ENCODE measurements around the gene HID1. TPM values are rescaled to one million over a fixed set of nuclear protein-coding genes. Genes with fewer than 3 reads are reported as not detected.
"Not testable (repeated sequence)": the region's sequence is repeated elsewhere in the genome, so short reads cannot be mapped to it uniquely, and the experiment has no call there.

Gene HID1
- total RNA-seq, 1 experiment from 2014 or later: 2.1 TPM

GRCh38 chr17:74975943-74976342 is 3.4 kb upstream of the HID1 start:
- no peak for DNase-seq (ENCODE audit: low spot score)
- in situ Hi-C loops (cut with HindIII; ENCODE audit: low sequenced_read_pairs): no loop called here

DNA sequence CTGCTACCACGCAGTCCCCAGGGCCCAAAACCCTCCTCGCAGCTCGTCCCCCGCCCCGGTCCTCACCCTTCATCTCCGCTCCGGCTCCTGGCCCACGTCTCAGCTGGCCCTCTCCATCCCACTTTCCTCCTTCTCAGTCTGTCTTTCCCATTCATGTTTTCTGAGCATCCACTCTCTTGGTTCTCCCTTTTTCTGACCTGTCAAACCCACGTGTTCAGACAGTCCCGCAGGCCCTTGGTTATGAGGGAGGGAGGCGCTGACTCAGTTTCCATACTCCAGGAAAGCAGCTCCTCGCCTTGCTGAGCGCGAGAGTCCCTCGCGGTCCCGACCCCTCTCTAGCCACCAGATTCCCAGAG is 392 bp upstream of the HID1 start:
- DNase-seq (ENCODE audit: low spot score): no peak
- in situ Hi-C loops (cut with HindIII; ENCODE audit: low sequenced_read_pairs): no loop called here

- DNase-seq (ENCODE audit: low spot score): no peak
- in situ Hi-C loops (cut with HindIII; ENCODE audit: low sequenced_read_pairs): no loop called here
Observed at GRCh38 chr17:74971842-74972106, 785 bp downstream of the HID1 start.

DNA sequence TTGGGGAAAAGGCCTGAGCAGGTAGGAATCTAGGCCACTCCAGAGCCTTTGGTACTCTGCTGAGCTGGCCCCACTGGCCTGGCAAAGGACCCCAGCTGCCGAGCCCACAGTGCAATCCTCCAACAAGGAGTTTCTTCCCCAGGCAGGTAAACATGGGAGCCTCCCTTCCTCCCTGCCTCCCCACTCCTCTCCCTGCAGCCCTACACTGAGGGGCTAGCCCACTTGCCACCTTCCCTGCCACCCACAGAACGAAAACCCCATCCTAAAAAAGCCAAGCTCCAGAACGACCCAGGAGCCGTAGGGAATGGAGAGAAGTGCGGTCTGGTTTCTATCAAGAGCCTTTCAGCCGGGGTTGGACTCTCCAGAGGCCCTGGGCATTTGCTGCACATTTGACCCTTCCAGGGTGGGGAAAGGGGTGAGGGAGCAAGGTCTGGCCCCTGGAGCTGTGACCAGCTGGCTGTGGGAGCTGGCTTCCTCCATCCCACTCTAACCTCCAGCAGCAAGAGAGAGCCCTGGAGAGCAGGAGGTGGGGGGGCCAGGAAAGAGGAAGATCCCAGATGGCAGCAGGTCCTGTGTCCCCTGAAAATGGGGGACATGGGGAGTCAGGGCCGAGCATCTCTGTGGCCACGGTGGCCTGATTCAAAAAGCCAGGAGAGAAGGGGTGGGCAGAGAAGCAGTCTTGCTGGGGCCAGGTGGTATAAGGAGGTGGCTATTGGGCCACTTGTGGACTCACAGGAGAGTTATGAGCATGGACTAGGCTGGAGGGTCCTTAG is 1.3 kb downstream of the HID1 start:
- in situ Hi-C loops (cut with HindIII; ENCODE audit: low sequenced_read_pairs): no loop called here
- DNase-seq (ENCODE audit: low spot score): peak; percentile 43

- DNase-seq (ENCODE audit: low spot score): no peak
- in situ Hi-C loops (cut with HindIII; ENCODE audit: low sequenced_read_pairs): no loop called here
Observed at GRCh38 chr17:74970395-74970794, 2.2 kb downstream of the HID1 start.

DNA sequence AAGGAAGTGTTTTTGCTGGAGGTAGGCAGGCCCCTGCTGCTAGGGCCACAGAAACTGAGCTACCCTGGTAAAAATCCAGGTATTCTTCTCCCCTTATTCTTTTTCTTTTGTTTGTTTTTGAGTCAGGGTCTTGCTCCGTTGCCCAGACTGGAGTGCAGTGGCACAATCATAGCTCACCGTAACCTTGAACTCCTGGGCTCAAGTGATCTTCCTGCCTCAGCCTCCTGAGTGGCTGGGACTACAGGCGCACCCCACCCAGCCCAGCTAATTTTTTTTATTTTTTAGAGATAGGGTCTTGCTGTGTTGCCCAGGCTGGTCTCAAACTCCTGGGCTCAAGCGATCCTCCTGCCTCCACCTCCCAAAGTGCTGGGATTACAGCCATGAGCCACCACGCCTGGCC is 3.1 kb downstream of the HID1 start:
- DNase-seq (ENCODE audit: low spot score); in situ Hi-C loops (cut with HindIII; ENCODE audit: low sequenced_read_pairs): not testable (repeated sequence)

DNA sequence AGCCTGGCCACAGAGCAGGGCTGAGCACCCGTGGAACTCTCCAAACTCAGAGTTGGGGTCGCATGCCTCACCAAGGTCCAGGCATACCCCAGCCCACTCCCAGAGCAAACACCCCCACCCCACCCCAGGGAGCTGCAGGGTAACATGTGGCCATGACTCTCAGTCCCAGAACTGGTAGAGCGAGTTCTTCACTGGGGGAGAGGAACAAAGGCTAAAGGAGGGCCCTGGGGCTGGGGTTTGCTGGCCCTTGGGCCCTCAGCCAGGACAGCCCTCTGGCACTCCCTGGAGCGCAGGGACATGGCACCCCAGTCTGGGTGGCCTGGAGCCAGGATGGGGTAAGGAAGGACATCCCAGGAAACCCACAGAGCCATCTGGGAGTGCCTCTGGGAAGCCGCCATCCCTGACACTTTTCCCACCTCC is 4.2 kb downstream of the HID1 start:
- no peak for DNase-seq (ENCODE audit: low spot score)
- in situ Hi-C loops (cut with HindIII; ENCODE audit: low sequenced_read_pairs): no loop called here

DNA sequence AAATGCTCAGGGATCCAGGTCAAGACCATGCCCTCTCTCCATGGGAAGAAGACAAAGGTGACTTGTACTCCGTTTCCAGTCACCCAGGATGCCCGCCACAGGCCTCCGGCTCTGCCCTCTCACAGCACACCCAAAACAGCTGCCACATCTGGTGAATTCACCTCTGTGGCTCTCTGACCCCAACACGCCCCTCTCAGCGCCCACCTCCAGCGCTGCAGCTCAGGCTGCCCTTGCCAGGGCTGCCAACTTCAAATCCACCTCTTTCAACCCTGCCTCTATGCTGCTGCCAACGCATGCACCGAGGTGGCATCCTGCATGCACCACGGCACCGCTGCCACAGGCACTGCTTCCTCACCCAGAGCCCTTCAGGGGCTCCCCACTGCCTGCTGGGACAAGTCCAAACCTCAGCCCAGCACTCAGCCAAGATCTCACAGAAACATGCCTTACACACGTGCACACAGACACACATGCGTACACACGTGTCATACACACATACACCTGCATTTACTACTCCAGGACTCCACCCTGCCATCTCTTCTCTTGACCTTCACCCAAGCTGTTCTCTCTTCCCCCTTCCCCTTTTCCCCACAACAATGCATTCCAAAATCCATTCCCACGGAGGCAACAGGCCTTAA is 7.5 kb downstream of the HID1 start:
- in situ Hi-C loops (cut with HindIII; ENCODE audit: low sequenced_read_pairs): no loop called here
- DNase-seq (ENCODE audit: low spot score): no peak

DNA sequence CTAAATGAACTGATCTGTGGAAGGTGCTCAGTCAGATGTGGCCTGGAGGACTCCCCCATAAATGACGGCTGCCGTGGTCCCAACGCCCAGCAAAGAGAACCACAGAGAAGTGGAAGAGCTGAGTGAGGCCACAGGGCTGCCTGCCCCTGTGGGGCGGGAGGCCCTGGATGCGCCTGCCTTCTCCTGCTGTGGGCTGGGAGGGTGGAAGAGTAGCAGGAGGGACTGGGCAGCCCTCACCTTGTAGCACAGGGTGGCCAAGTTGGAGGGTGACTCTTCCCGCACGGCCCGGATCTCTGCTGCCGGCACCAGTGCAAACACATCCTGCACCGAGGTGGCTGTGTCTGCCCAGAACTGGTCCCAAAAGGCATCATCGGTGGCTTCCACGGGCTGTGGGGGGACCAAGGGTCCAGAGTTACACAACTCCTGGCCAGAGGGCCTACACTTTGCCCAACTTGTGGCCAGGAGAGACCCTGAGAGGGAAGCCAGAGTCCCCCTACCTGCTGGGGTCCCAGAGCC is 8.3 kb downstream of the HID1 start:
- DNase-seq (ENCODE audit: low spot score): peak; percentile 24
- in situ Hi-C loops (cut with HindIII; ENCODE audit: low sequenced_read_pairs): no loop called here

DNA sequence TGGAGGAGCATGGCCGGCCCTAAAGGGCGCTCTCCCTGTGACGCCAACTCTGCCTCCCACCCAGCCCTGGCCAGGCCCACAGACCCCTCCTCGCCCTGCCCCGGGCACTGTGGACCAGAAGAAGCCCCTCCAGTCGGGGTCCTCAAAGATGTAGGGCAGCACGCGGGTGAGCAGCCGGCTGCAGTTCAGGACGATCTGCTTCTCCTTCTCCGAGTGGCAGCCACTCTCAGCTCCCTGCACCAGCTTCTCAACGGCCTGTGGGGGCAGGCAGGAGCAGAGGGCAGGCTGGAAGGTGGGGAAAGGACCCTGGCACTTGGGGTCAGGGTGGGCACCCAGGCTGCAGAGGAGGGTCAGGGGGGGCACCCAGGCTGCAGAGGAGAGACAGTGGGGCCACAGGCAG is 8.9 kb downstream of the HID1 start:
- DNase-seq (ENCODE audit: low spot score): peak; percentile 35
- in situ Hi-C loops (cut with HindIII; ENCODE audit: low sequenced_read_pairs): no loop called here

GRCh38 chr17:74962622-74963394 is 9.8 kb downstream of the HID1 start:
- DNase-seq (ENCODE audit: low spot score): no peak
- in situ Hi-C loops (cut with HindIII; ENCODE audit: low sequenced_read_pairs): no loop called here

GRCh38 chr17:74961657-74962350 is 10.8 kb downstream of the HID1 start:
- in situ Hi-C loops (cut with HindIII; ENCODE audit: low sequenced_read_pairs): no loop called here

GRCh38 chr17:74960570-74961342 is 11.8 kb downstream of the HID1 start:
- peak; percentile 51 for DNase-seq (ENCODE audit: low spot score)

More at GRCh38 chr17:74961657-74962350, 10.8 kb downstream of the HID1 start:
- peak; percentile 95 for DNase-seq (ENCODE audit: low spot score)

GRCh38 chr17:74959826-74960515 is 12.6 kb downstream of the HID1 start:
- in situ Hi-C loops (cut with HindIII; ENCODE audit: low sequenced_read_pairs): loop anchor here (10.0 kb wide), 1 partner anchor 155 kb away; no protein-coding TSS in a partner anchor
- peak; percentile 31 for DNase-seq (ENCODE audit: low spot score)

More at GRCh38 chr17:74960570-74961342, 11.8 kb downstream of the HID1 start:
- in situ Hi-C loops (cut with HindIII; ENCODE audit: low sequenced_read_pairs): no loop called here

GRCh38 chr17:74957935-74958740 is 14.4 kb downstream of the HID1 start:
- DNase-seq (ENCODE audit: low spot score): peak; percentile 67
- in situ Hi-C loops (cut with HindIII; ENCODE audit: low sequenced_read_pairs): loop anchor here (10.0 kb wide), 1 partner anchor 153 kb away; no protein-coding TSS in a partner anchor

GRCh38 chr17:74956093-74956492 is 16.5 kb downstream of the HID1 start:
- DNase-seq (ENCODE audit: low spot score): no peak
- in situ Hi-C loops (cut with HindIII; ENCODE audit: low sequenced_read_pairs): loop anchor here (10.0 kb wide), 1 partner anchor 151 kb away; no protein-coding TSS in a partner anchor
